ENCODE data around the gene LRRC14B.
"Not testable (repeated sequence)": the region's sequence is repeated elsewhere in the genome, so short reads cannot be mapped to it uniquely, and the experiment has no call there.

LRRC14B gene

DNA sequence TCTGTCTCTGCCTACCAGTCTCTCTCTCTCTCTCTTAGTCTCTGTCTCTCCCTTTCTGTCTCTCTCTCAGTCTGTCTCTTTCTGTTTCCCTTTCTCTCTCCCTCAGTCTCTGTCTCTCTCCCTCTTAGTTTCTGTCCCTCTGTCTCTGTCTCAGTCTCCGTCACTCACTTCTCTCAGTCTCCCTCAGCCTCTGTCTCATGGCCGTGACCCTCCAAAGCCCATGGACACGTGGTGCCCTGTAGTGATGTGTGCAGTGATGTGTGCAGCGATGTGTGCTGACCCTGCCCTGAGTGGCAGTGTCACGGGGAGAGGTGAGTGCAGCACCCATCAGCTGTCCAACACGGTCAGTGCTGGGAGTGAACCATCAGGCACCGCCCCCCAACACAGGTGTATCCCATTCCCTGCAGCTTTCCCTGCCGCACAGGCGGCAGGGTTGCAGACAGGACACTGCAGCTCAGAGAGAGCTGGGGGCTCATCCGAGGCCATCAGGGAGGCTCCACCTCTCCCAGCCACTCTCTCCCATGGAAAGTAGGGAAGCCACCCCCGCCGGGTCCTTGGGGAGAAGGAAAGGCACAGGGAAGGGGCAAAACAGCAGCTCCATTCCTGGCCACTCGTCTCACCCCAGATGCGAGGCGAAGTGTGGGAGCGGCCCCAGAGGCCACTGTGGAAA lies 794 bp upstream of the LRRC14B start:
- Histone ChIP-seq H3K9me3 (ENCODE audit: control insufficient read depth in 5 of 5, low read length in 5 of 5) (no peaks in the 10 kb centered on the region), H3K27me3 (ENCODE audit: control insufficient read depth in 5 of 5, insufficient read depth in 4 of 5, low read length in 5 of 5) (peaks cover 2 to 10% (median 6%) of the 10 kb centered on the region in 5 donors), H3K27ac (ENCODE audit: low read depth, low read length) (no peak overlapping the region), H3K4me3 (ENCODE audit: low read depth in 1 of 5, low read length in 5 of 5) (no peak overlapping the region), H3K9ac (ENCODE audit: low read length in 5 of 5) (no peak overlapping the region), H3K4me1 (ENCODE audit: control insufficient read depth in 5 of 5, insufficient read depth in 5 of 5, low read length in 5 of 5) (peaks cover 2 to 25% (median 18%) of the 10 kb centered on the region in 5 donors), H3K36me3 (ENCODE audit: control insufficient read depth in 5 of 5, insufficient read depth in 5 of 5, low read length in 5 of 5) (no peaks in the 10 kb centered on the region)

GRCh38 chr5:191949-192690 lies 825 bp downstream of the LRRC14B start:
- Histone ChIP-seq H3K9me3 (ENCODE audit: control insufficient read depth in 5 of 5, low read length in 5 of 5) (no peaks in the 10 kb centered on the region), H3K27me3 (ENCODE audit: control insufficient read depth in 5 of 5, insufficient read depth in 4 of 5, low read length in 5 of 5) (peaks cover 2 to 10% (median 6%) of the 10 kb centered on the region in 5 donors), H3K4me1 (ENCODE audit: control insufficient read depth in 5 of 5, insufficient read depth in 5 of 5, low read length in 5 of 5) (peaks cover 2 to 25% (median 17%) of the 10 kb centered on the region in 5 donors), H3K36me3 (ENCODE audit: control insufficient read depth in 5 of 5, insufficient read depth in 5 of 5, low read length in 5 of 5) (no peaks in the 10 kb centered on the region), H3K9ac (ENCODE audit: low read length in 5 of 5) (no peak overlapping the region), H3K4me3 (ENCODE audit: low read depth in 1 of 5, low read length in 5 of 5) (no peak overlapping the region), H3K27ac (ENCODE audit: low read depth, low read length) (no peak overlapping the region)

DNA sequence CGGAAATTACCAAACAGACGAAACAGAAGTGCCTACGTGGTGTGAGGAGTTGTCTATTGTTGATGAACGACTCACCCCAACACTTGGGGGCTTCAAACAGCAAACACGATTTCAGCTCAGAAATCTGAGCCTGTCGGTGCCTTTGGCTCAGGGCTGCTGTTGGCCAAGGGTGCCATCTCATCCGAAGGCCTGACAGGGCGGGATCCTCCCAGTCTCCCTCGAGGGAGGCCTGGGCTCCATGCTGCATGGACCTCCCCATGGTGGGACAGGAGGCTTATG lies 1.3 kb downstream of the LRRC14B start:
- Histone ChIP-seq H3K27ac (ENCODE audit: low read depth, low read length) (no peak overlapping the region), H3K27me3 (ENCODE audit: control insufficient read depth in 5 of 5, insufficient read depth in 4 of 5, low read length in 5 of 5) (peaks cover 2 to 10% (median 6%) of the 10 kb centered on the region in 5 donors), H3K9ac (ENCODE audit: low read length in 5 of 5) (no peak overlapping the region)

DNA sequence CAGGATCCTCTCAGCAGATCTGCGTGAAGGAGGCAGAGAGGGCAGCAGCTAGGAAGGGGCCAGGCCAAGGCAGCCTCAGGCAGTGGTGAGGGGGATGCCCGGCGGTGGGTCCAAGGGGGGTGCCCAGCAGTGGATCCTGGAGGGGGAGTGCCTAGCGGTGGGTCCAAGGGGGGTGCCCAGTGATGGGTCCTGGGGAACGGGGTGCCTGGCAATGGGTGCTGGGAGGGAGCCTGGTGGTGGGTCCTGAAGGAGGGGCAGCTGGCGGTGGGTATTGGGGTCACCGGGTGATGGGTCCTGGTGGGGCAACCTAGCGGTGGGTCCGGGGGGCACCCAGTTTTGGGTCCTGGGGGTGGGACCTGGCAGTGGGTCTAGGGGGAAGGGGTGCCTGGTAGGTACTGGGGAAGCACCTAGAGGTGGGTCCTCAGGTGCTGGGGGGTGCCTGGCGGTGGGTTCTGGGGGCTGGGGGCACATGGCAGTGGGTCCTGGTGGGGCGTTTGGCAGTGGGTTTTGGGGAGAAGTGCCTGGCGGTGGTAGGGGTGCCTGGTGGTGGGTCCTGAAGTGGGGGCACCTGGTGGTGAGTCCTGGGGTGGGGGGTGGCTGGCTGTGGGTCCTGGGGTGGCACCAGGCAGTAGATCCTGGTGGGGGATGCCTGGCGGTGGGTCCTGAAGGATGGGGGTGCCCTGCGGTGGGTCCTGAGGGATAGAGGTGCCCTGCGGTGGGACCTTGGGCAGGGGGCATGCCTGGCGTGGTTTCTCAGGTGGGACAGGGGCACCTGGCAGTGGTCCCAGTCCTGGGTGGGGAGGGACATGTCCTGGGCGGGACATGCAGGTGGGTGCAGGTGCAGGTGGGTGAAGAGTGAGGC lies 1.9 kb downstream of the LRRC14B start:
- peaks cover 2 to 22% (median 15%) of the 10 kb centered on the region in 5 donors for H3K4me1 ChIP-seq (ENCODE audit: control insufficient read depth in 5 of 5, insufficient read depth in 5 of 5, low read length in 5 of 5)
- no peaks in the 10 kb centered on the region for H3K9me3 ChIP-seq (ENCODE audit: control insufficient read depth in 5 of 5, low read length in 5 of 5)

More for the DNA sequence above, 1.3 kb downstream of the LRRC14B start:
- no peaks in the 10 kb centered on the region for H3K9me3 ChIP-seq (ENCODE audit: control insufficient read depth in 5 of 5, low read length in 5 of 5)
- no peak overlapping the region for H3K4me3 ChIP-seq (ENCODE audit: low read depth in 1 of 5, low read length in 5 of 5)
- peaks cover 2 to 25% (median 17%) of the 10 kb centered on the region in 5 donors for H3K4me1 ChIP-seq (ENCODE audit: control insufficient read depth in 5 of 5, insufficient read depth in 5 of 5, low read length in 5 of 5)
- no peaks in the 10 kb centered on the region for H3K36me3 ChIP-seq (ENCODE audit: control insufficient read depth in 5 of 5, insufficient read depth in 5 of 5, low read length in 5 of 5)

DNA sequence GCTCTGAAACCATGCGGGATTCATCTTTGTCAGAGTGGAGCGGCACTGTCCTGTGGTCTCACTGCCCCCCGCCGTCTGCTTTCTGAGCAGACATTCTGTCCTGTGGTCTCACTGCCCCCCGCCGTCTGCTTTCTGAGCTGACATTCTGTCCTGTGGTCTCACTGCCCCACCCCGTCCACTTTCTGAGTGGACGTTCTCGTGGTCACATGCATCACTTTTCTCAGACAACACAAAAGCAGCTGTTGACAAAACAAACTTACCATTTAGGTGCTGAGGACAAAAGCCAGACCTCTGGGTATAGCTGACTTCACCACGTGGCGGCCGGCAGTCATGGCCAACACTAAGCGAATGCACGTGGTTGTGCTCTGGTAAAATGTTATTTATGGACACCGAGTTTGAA lies 2.8 kb downstream of the LRRC14B start:
- H3K9me3 ChIP-seq (ENCODE audit: control insufficient read depth in 5 of 5, low read length in 5 of 5) = no peaks in the 10 kb centered on the region
- H3K27ac ChIP-seq (ENCODE audit: low read depth, low read length) = no peak overlapping the region
- H3K9ac ChIP-seq (ENCODE audit: low read length in 5 of 5) = no peak overlapping the region
- H3K36me3 ChIP-seq (ENCODE audit: control insufficient read depth in 5 of 5, insufficient read depth in 5 of 5, low read length in 5 of 5) = peaks cover 0 to 5% (median 2%) of the 10 kb centered on the region in 5 donors
- peaks cover 0 to 14% (median 12%) of the 10 kb centered on the region in 5 donors for H3K4me1 ChIP-seq (ENCODE audit: control insufficient read depth in 5 of 5, insufficient read depth in 5 of 5, low read length in 5 of 5)
- H3K27me3 ChIP-seq (ENCODE audit: control insufficient read depth in 5 of 5, insufficient read depth in 4 of 5, low read length in 5 of 5) = peaks cover 0 to 10% (median 6%) of the 10 kb centered on the region in 5 donors
- H3K4me3 ChIP-seq (ENCODE audit: low read depth in 1 of 5, low read length in 5 of 5) = no peak overlapping the region

More for the DNA sequence above, 1.9 kb downstream of the LRRC14B start:
- Histone ChIP-seq H3K4me3 (ENCODE audit: low read depth in 1 of 5, low read length in 5 of 5) (no peak overlapping the region), H3K27ac (ENCODE audit: low read depth, low read length) (no peak overlapping the region), H3K36me3 (ENCODE audit: control insufficient read depth in 5 of 5, insufficient read depth in 5 of 5, low read length in 5 of 5) (no peaks in the 10 kb centered on the region), H3K27me3 (ENCODE audit: control insufficient read depth in 5 of 5, insufficient read depth in 4 of 5, low read length in 5 of 5) (peaks cover 0 to 10% (median 6%) of the 10 kb centered on the region in 5 donors), H3K9ac (ENCODE audit: low read length in 5 of 5) (no peak overlapping the region)

GRCh38 chr5:194603-195209 lies 3.4 kb downstream of the LRRC14B start:
- H3K36me3 ChIP-seq (ENCODE audit: control insufficient read depth in 5 of 5, insufficient read depth in 5 of 5, low read length in 5 of 5) = peaks cover 0 to 5% (median 2%) of the 10 kb centered on the region in 5 donors
- H3K4me1 ChIP-seq (ENCODE audit: control insufficient read depth in 5 of 5, insufficient read depth in 5 of 5, low read length in 5 of 5) = peaks cover 0 to 14% (median 12%) of the 10 kb centered on the region in 5 donors
- no peak overlapping the region for H3K27ac ChIP-seq (ENCODE audit: low read depth, low read length)
- no peak overlapping the region for H3K9ac ChIP-seq (ENCODE audit: low read length in 5 of 5)
- peaks cover 0 to 10% (median 6%) of the 10 kb centered on the region in 5 donors for H3K27me3 ChIP-seq (ENCODE audit: control insufficient read depth in 5 of 5, insufficient read depth in 4 of 5, low read length in 5 of 5)
- no peaks in the 10 kb centered on the region for H3K9me3 ChIP-seq (ENCODE audit: control insufficient read depth in 5 of 5, low read length in 5 of 5)
- H3K4me3 ChIP-seq (ENCODE audit: low read depth in 1 of 5, low read length in 5 of 5) = no peak overlapping the region

- Histone ChIP-seq H3K9ac (ENCODE audit: low read length in 5 of 5) (no peak overlapping the region), H3K36me3 (ENCODE audit: control insufficient read depth in 5 of 5, insufficient read depth in 5 of 5, low read length in 5 of 5) (peaks cover 0 to 5% (median 2%) of the 10 kb centered on the region in 5 donors), H3K4me1 (ENCODE audit: control insufficient read depth in 5 of 5, insufficient read depth in 5 of 5, low read length in 5 of 5) (peaks cover 0 to 12% (median 10%) of the 10 kb centered on the region in 5 donors), H3K27ac (ENCODE audit: low read depth, low read length) (no peak overlapping the region), H3K4me3 (ENCODE audit: low read depth in 1 of 5, low read length in 5 of 5) (no peak overlapping the region), H3K27me3 (ENCODE audit: control insufficient read depth in 5 of 5, insufficient read depth in 4 of 5, low read length in 5 of 5) (peaks cover 0 to 10% (median 6%) of the 10 kb centered on the region in 5 donors), H3K9me3 (ENCODE audit: control insufficient read depth in 5 of 5, low read length in 5 of 5) (no peaks in the 10 kb centered on the region)
Observed at GRCh38 chr5:195401-196160, 4.3 kb downstream of the LRRC14B start.

DNA sequence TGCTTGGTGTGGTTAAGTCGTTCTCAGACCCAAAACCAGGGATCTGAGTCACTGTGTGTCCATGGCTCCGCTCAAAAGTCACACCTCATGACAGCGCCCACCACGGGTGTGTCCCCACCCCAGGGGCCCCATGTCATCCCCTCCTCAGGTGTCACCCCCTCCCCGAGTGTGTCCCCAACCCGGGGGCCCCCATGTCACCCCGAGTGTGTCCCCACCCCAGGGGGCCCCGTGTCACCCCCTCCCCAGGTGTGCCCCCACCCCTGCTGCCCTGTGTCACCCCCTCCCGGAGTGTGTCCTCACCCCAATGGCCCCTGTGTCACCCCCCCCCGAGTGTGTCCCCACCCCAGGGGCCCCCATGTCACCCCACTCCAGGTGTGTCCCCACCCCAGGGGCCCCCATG lies 5.1 kb downstream of the LRRC14B start:
- Histone ChIP-seq H3K9ac (ENCODE audit: low read length in 5 of 5) (no peak overlapping the region), H3K27me3 (ENCODE audit: control insufficient read depth in 5 of 5, insufficient read depth in 4 of 5, low read length in 5 of 5) (peaks cover 0 to 10% (median 6%) of the 10 kb centered on the region in 5 donors), H3K27ac (ENCODE audit: low read depth, low read length) (no peak overlapping the region), H3K4me3 (ENCODE audit: low read depth in 1 of 5, low read length in 5 of 5) (no peak overlapping the region), H3K9me3 (ENCODE audit: control insufficient read depth in 5 of 5, low read length in 5 of 5) (no peaks in the 10 kb centered on the region), H3K4me1 (ENCODE audit: control insufficient read depth in 5 of 5, insufficient read depth in 5 of 5, low read length in 5 of 5) (peaks cover 0 to 4% (median 3%) of the 10 kb centered on the region in 5 donors), H3K36me3 (ENCODE audit: control insufficient read depth in 5 of 5, insufficient read depth in 5 of 5, low read length in 5 of 5) (peaks cover 0 to 5% (median 2%) of the 10 kb centered on the region in 5 donors)

GRCh38 chr5:197031-197430 lies 5.7 kb downstream of the LRRC14B start:
- H3K27me3 ChIP-seq (ENCODE audit: control insufficient read depth in 5 of 5, insufficient read depth in 4 of 5, low read length in 5 of 5); H3K36me3 ChIP-seq (ENCODE audit: control insufficient read depth in 5 of 5, insufficient read depth in 5 of 5, low read length in 5 of 5); H3K4me3 ChIP-seq (ENCODE audit: low read depth in 1 of 5, low read length in 5 of 5); H3K9me3 ChIP-seq (ENCODE audit: control insufficient read depth in 5 of 5, low read length in 5 of 5); H3K4me1 ChIP-seq (ENCODE audit: control insufficient read depth in 5 of 5, insufficient read depth in 5 of 5, low read length in 5 of 5); H3K27ac ChIP-seq (ENCODE audit: low read depth, low read length); H3K9ac ChIP-seq (ENCODE audit: low read length in 5 of 5): not testable (repeated sequence)
